ENCODE data around the gene KCTD19. TPM values are rescaled to one million over a fixed set of nuclear protein-coding genes. Genes with fewer than 3 reads are reported as not detected.

The KCTD19 gene
- total RNA-seq, 2 donors from 2014 or later: 7.9 to 8.5 TPM

DNA sequence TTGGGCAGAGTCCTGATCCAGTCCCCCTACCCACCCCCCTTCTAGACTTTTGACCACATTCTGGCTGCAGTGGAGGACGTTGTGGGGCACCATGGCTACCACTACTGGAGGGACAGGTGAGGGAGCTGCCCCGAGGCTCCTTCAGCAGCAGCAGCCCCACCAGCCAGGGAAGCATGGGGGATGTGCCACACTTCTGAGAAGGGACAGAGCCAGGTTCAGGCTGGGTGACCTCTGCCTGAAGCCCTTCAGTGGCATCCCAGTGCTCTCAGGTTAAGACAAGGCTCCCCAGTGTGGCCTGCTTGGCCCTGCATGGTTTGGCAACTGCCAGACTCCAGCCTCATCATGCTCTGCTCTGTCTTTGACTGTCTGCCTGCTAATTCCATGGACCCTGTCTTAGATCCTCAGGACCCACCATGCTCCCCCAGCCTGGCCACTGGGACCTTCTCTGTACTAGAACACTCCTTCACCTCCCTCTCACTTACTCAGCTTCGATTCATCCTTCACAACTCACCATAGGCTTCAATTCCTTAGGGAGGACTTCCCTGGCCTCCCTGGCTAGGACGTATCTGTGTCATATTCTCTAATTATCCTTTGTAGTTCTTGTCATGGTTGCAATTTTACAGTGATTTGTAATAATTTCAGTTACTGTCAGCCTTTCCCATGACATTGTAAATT is 68.9 kb downstream of the KCTD19 start:
- no peak overlapping the region for H3K27ac Mint-ChIP-seq
- ATAC-seq (replicated peaks in 1 of 2): no peak
- H3K9me3 Mint-ChIP-seq: no peaks in the 10 kb centered on the region
- no peaks in the 10 kb centered on the region for H3K4me1 Mint-ChIP-seq (ENCODE audit: low read depth)
- peaks cover 0 to 2% of the 10 kb centered on the region in 2 donors for H3K36me3 Mint-ChIP-seq (ENCODE audit: insufficient read depth in 2 of 2)
- peaks cover 13% of the 10 kb centered on the region for H3K27me3 Mint-ChIP-seq (ENCODE audit: low read depth)
- no peak for DNase-seq
- H3K4me3 Mint-ChIP-seq: no peak overlapping the region

GRCh38 chr16:67256701-67257230 is 69.8 kb downstream of the KCTD19 start:
- Mint-ChIP-seq H3K4me1 (ENCODE audit: low read depth) (no peaks in the 10 kb centered on the region), H3K4me3 (no peak overlapping the region), H3K9me3 (no peaks in the 10 kb centered on the region), H3K36me3 (ENCODE audit: insufficient read depth in 2 of 2) (peaks cover 0 to 2% of the 10 kb centered on the region in 2 donors), H3K27me3 (ENCODE audit: low read depth) (peaks cover 7% of the 10 kb centered on the region), H3K27ac (no peak overlapping the region)
- ATAC-seq (replicated peaks in 1 of 2): no peak
- no peak for DNase-seq

DNA sequence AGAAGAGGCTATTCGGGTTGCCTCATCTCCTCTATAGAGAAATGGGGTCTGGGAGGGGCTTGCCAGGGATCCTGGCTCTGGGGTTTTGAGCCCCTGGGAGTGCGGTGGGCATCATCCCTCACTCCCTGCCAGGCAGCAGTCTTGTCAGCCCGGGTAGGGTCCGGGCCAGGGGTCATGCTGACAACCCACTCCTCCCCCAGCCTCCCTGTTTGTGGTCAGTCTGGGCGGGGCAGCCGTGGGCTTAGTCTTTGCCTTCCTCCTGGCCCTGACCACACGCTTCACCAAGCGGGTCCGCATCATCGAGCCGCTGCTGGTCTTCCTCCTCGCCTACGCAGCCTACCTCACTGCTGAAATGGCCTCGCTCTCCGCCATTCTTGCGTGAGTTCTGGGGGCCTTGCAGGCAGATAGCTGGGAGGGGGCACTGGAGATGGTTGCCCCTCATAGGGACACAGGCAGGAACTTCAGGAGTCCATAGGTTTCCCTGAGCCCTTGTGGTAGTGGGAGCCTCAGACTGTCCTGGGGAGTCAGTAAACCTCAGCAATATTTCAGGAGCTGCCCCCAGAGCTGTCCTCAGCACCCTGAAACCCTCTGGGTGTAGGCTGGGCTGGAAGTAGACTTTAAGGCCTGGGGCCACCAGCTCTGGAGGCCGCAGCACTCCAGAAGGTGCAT is 70.9 kb downstream of the KCTD19 start:
- Mint-ChIP-seq H3K9me3 (no peaks in the 10 kb centered on the region), H3K4me1 (ENCODE audit: low read depth) (no peaks in the 10 kb centered on the region), H3K27ac (no peak overlapping the region), H3K27me3 (ENCODE audit: low read depth) (peaks cover 6% of the 10 kb centered on the region), H3K36me3 (ENCODE audit: insufficient read depth in 2 of 2) (peaks cover 0 to 2% of the 10 kb centered on the region in 2 donors), H3K4me3 (no peak overlapping the region)
- DNase-seq (no peak), ATAC-seq (replicated peaks in 1 of 2) (no peak)

GRCh38 chr16:67254801-67255552 is 71.6 kb downstream of the KCTD19 start:
- H3K36me3 Mint-ChIP-seq (ENCODE audit: insufficient read depth in 2 of 2): peaks cover 0 to 2% of the 10 kb centered on the region in 2 donors
- no peak overlapping the region for H3K4me3 Mint-ChIP-seq
- no peaks in the 10 kb centered on the region for H3K9me3 Mint-ChIP-seq
- no peak overlapping the region for H3K27ac Mint-ChIP-seq
- peaks cover 4% of the 10 kb centered on the region for H3K4me1 Mint-ChIP-seq (ENCODE audit: low read depth)
- no peak for ATAC-seq (replicated peaks in 1 of 2)
- DNase-seq: no peak
- peaks cover 12% of the 10 kb centered on the region for H3K27me3 Mint-ChIP-seq (ENCODE audit: low read depth)

- peaks cover 0 to 2% of the 10 kb centered on the region in 2 donors for H3K36me3 Mint-ChIP-seq (ENCODE audit: insufficient read depth in 2 of 2)
- H3K9me3 Mint-ChIP-seq: no peaks in the 10 kb centered on the region
- ATAC-seq (replicated peaks in 1 of 2) (no peak), DNase-seq (no peak)
- H3K4me1 Mint-ChIP-seq (ENCODE audit: low read depth): peaks cover 20% of the 10 kb centered on the region
- H3K4me3 Mint-ChIP-seq: no peak overlapping the region
- peaks cover 20% of the 10 kb centered on the region for H3K27me3 Mint-ChIP-seq (ENCODE audit: low read depth)
- H3K27ac Mint-ChIP-seq: no peak overlapping the region
Measured at GRCh38 chr16:67252609-67253497, 73.7 kb downstream of the KCTD19 start.

DNA sequence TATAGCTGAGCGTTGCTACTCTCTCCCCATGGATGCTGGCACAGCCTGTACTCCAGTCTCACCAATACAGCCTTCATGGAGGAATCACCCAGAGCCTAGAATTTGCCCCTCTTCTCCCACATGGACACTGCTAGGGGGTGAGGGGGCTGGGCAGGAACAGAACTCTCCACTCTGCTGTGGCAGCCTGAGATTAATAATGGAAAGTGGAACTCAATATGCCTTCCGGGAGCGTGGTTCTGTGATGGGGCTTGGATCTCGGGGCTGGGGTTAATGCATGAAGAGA is 76.6 kb downstream of the KCTD19 start:
- Mint-ChIP-seq H3K27me3 (ENCODE audit: low read depth) (peaks cover 20% of the 10 kb centered on the region), H3K9me3 (no peaks in the 10 kb centered on the region), H3K36me3 (ENCODE audit: insufficient read depth in 2 of 2) (peaks cover under 1 to 4% of the 10 kb centered on the region in 2 donors), H3K27ac (peak overlapping the region; percentile 32), H3K4me3 (peak overlapping the region; percentile 86), H3K4me1 (ENCODE audit: low read depth) (peaks cover 34% of the 10 kb centered on the region)
- DNase-seq (no peak), ATAC-seq (replicated peaks in 1 of 2) (no peak)

DNA sequence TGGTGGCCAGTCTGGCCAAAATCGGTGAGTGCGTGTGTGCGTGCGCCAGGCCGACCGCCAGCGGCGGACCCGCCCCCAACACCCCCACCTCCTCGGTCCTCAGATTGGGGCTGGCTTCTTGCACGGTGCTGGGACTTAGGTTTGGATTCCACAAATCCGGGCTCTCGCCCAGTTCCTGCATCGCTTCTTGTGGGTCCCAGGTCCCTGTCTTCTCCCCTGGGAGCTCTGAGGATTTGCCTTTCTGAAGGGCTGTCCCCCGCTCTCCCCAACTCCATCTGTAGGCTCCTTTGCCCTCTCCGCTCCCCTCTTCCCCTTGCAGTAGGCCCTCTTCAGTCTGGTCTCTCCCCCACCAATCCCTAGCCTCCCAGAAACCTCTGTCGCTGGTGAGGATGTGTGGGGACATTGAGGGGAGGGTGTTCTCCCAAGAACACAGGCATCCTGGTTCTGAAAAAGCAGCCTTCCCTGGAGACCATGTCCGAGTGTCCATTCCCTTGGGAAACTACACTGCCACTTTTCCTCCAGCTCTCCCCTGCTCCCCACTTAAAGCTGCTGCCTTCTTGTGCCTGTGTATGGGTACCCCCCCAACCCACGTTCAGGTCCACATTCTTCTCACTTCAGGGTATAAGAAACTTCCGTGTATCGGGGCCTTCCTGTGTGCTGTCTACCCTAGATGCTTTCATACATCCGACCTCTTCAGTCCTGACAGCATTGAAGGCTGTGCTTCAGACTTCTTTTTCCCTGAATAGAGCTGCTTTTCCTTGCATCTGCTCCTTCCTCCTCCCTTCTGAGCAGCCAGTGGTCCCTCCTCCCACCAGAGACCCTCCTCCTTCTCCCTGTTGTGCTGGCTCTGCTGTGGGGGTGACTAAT is 77.1 kb downstream of the KCTD19 start:
- DNase-seq: no peak
- Mint-ChIP-seq H3K36me3 (ENCODE audit: insufficient read depth in 2 of 2) (peaks cover 2 to 5% of the 10 kb centered on the region in 2 donors), H3K4me1 (ENCODE audit: low read depth) (peaks cover 40% of the 10 kb centered on the region), H3K9me3 (no peaks in the 10 kb centered on the region), H3K27me3 (ENCODE audit: low read depth) (peaks cover 20% of the 10 kb centered on the region), H3K4me3 (peak overlapping the region; percentile 86), H3K27ac (peak overlapping the region; percentile 67)
- ATAC-seq (replicated peaks in 1 of 2): no peak

- H3K9me3 Mint-ChIP-seq: no peaks in the 10 kb centered on the region
- H3K4me1 Mint-ChIP-seq (ENCODE audit: low read depth): peaks cover 48% of the 10 kb centered on the region
- peaks cover 2 to 5% of the 10 kb centered on the region in 2 donors for H3K36me3 Mint-ChIP-seq (ENCODE audit: insufficient read depth in 2 of 2)
- DNase-seq (peak; percentile 58 to 70), ATAC-seq (replicated peaks in 1 of 2) (peak in 1 of 2 donors; percentile 18)
- H3K27ac Mint-ChIP-seq: peak within 1 kb of the TSS; percentile 88
- H3K4me3 Mint-ChIP-seq: peak within 1 kb of the TSS; percentile 86
- H3K27me3 Mint-ChIP-seq (ENCODE audit: low read depth): peaks cover 20% of the 10 kb centered on the region
Measured at GRCh38 chr16:67248401-67249177, 78.0 kb downstream of the KCTD19 start, which contains the start of gene SLC9A5. SLC9A5 (plus strand) TSS chr16:67248979; CDS start chr16:67249015, 36 bp downstream.

- ATAC-seq (replicated peaks in 1 of 2) (no peak), DNase-seq (no peak)
- peak overlapping the region; percentile 85 to 86 for H3K4me3 Mint-ChIP-seq
- H3K27me3 Mint-ChIP-seq (ENCODE audit: low read depth): peaks cover 20% of the 10 kb centered on the region
- peak overlapping the region; percentile 69 for H3K27ac Mint-ChIP-seq
- H3K36me3 Mint-ChIP-seq (ENCODE audit: insufficient read depth in 2 of 2): peaks cover 2 to 5% of the 10 kb centered on the region in 2 donors
- no peaks in the 10 kb centered on the region for H3K9me3 Mint-ChIP-seq
- peaks cover 53% of the 10 kb centered on the region for H3K4me1 Mint-ChIP-seq (ENCODE audit: low read depth)
Measured at GRCh38 chr16:67248073-67248400, 78.5 kb downstream of the KCTD19 start.

- Mint-ChIP-seq H3K4me1 (ENCODE audit: low read depth) (peaks cover 56% of the 10 kb centered on the region), H3K27ac (peak within 1 kb of the TSS; percentile 69), H3K27me3 (ENCODE audit: low read depth) (peaks cover 20% of the 10 kb centered on the region), H3K9me3 (no peaks in the 10 kb centered on the region), H3K4me3 (peak within 1 kb of the TSS; percentile 85 to 86), H3K36me3 (ENCODE audit: insufficient read depth in 2 of 2) (peaks cover 2 to 5% of the 10 kb centered on the region in 2 donors)
- DNase-seq (peak; percentile 100), ATAC-seq (replicated peaks in 1 of 2) (peak; percentile 65 to 68)
Measured at GRCh38 chr16:67247192-67248072, 79.1 kb downstream of the KCTD19 start, which contains the start of gene FHOD1. FHOD1 (minus strand) TSS chr16:67247481; CDS start chr16:67247410, 71 bp downstream.
